ENCODE measurements around the gene NUDT14.

Gene NUDT14

GRCh38 chr14:105211758-105212089 is 30.6 kb upstream of the NUDT14 start:
- DNase-seq: no peak

DNA sequence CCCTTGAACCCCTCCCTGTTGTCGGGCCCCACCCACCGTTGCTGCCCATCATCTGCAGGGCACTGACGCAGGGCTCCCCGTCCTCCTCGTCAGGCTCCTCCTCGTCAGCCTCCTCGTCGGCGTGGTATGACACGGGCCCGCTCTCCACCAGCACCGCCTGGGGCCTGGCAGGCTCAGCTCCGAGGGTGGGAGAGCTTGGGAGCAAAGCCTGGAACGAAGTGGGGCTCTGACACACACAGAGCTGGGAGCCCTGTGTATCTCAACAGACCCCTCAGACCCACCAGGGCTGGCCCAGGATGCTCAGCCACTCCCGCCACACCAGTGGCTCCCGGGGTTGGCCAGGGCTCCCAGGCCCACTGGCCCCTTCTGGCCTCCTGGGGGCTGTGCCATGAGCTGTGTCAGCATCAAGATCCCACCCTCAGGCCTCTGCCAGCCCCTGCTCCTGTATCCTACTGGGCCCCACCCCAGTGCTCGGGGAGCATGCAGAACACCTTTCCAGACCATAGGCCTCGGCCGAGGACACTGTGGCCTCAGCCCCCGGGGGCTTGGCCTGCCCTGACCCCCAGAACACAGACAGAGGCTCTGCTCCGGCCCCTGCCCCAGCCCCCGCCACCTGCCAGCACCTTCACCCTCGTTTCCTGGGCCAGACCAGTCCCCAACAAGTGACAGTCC is 30.1 kb upstream of the NUDT14 start:
- no peak for DNase-seq

GRCh38 chr14:105210266-105211025 is 29.3 kb upstream of the NUDT14 start:
- DNase-seq: no peak

DNA sequence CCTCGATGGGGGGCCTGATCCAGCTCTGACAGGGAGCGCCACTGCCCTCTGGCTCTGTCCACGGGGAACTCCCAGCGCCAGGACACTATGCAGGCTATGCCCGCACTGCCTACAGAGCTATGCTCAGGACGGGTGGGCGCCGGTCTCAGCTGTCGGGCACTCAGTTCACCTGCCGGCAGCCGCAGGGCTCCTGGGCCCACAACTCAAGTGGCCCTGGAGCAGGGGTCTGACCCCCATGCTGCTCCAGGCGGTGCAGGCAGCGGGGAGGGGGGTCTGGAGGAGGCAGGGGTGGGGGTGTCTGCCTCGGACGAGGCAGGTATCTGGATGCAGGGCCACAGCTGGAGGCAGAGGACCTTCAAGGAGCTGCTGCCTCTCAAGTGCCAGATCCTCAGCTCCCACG is 28.5 kb upstream of the NUDT14 start:
- DNase-seq: no peak

DNA sequence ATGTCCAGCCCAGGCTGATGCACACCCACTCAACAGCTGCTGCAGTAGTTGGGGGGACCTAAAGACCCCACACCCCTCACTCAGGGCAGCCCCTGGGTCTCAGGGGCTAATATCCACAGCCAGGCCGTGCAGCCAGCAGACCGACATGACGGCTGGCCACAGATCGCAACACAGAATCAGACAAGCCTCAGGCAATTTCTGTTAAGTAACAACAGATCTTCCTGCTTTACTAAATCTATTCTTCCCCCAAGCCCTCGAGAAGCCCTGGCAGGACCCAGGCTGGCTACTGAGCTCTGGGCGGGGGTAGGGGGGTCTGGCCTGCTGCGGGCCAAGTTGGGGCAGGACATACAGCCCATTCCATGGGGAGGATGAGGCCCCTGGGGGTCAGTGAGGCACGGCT is 28.0 kb upstream of the NUDT14 start:
- no peak for DNase-seq

DNA sequence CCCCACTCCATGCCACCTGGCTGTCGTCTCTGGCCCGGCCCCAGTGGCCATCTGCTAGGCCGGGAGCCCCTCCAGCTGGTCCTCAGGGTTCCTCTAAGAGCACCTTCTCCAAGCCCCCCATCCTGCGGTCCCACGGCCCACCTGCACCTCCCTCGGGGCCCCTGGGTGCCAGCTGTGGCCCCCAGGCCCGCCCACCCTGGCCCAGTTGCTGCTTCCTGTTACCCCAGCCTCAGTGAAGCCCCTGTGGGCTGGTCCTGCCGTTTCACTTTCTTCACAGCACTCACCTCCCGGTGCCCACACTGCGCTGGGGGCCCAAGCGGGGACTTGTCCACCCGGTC is 27.6 kb upstream of the NUDT14 start:
- no peak for DNase-seq

GRCh38 chr14:105207996-105208737 is 27.1 kb upstream of the NUDT14 start:
- no peak for DNase-seq

DNA sequence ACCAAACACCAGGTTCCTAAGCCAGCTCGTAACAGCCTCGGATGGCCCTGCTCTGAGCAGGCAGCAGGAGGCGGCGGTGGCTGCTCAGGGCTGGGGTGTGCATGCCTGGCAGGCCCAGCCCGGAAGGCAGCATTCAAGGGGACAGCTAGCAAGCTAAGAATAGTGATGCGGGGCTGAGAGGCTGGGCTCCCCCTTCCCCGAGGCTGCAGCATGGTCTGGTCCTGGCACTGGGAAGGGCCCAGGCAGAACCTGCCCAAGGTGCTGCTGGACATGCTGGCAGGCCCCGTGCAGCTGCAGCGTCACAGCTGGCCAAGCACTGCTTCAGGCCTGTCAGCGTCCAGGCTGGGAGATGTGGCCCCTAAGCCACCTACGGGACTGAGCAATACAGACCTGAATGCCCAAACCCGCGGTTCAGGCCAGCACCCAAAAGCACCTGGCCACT is 26.4 kb upstream of the NUDT14 start:
- no peak for DNase-seq

GRCh38 chr14:105206873-105207272 is 25.8 kb upstream of the NUDT14 start:
- no peak for DNase-seq

DNA sequence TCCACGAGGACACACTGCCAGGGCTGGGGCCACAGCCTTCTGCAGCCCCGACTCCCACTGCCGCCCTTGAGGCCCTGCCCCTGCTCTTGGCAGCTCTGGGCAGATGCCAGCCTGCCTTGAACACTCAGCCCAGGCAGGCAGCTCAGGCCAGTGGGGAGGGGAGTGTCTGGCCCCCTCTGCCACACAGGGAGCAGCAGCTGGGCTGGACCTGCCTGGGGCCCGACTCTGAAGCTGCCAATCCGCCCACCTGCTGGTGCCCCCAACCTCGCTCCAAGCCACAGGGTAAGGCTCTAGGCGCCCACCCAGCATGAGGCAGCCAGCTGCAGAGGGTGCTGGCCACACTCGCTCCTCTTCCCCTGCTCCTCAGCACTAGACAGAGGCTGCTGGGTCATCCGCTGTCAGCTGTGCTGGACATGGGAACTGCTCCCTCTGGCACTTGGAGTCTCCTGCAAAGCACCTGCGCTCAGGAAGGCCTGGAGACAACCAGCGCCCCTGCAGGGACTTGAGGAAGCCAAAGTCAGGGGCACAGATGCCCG is 24.6 kb upstream of the NUDT14 start:
- no peak for DNase-seq

- no peak for DNase-seq
Observed at GRCh38 chr14:105204931-105205672, 24.0 kb upstream of the NUDT14 start.

DNA sequence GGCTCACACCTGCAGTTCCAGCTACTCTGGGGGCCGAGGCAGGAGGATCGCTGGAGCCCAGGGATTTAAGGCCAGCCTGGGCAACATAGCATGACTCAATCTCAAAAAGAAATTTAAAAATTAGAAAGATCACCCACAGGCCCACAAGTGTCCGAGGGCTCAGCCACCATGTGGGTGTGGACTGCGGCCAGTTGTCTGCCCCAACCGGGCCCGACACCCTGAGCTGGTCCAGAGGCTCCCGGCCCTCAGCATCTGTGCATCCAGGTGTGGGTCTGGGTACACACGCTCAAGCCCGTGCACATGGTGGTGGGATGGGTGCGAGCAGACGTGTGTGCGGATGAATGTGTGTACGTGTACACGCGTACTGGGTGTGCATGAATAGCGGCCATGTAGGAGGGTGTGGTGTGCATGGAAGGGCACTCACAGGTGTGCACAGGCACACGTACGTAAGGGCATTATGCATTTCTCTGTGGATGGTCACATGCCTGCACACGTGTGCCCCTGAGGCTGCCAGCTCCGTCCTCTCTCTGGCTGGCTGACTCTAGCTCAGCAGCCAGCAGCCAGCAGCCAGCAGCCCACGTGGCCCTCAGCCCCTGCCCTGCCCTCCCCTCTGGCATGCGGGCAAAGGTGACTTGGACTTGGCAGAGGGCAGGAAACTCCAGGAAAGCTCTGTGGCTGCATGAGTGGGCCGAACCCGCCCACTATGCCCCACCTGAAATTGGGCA is 23.3 kb upstream of the NUDT14 start:
- no peak for DNase-seq

DNA sequence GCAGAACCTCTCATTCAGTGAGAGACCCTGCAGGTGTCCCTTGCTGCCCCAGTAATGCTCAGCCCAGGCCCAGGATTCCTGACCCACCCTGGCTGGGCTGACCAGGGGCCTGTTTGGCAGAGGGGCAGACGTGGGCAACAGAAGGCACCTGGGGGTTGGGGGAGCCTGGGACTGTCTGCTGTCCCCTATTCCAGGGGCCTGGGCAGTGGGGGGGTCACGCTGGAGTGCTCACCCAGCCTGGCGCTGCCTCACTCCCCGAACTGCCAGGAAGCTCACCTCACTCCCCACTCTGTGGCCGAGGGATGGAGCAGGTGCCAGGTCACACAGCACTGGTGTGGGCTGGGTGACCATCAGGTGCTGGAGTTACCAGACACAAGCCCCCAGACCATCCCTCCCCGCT is 22.6 kb upstream of the NUDT14 start:
- DNase-seq: no peak

GRCh38 chr14:105203057-105203531 is 22.0 kb upstream of the NUDT14 start:
- DNase-seq: peak; percentile 35

DNA sequence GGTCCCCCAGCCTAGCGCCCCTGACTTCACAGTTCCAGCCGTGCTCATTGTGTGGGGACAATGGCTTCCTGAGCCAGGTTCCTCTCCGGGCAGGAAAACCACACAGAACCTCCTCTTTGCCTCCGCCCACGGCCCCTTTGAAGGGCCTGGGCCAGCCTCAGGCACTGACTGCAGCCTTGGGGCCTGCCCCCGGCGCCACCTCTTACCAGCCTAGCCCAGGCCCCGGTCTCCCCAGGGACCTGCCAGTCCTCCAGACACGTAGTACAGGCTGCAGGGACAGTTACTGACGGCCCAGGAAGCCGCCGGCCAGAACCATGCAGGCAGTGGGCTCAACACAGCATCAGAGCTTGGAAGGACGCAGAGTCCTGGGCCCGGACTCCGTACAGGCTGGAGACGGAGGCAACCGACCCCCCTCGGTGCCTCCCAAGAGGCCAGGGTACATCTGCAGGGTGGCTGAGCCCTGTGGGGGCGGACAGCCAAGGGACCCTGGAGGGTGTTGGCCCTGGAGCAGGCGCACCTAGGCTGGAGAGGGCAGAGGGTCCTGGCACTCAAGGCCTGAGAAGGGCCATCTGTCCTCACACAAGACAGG is 20.9 kb upstream of the NUDT14 start:
- DNase-seq: no peak

- DNase-seq: no peak
Observed at GRCh38 chr14:105201156-105201924, 20.2 kb upstream of the NUDT14 start.

DNA sequence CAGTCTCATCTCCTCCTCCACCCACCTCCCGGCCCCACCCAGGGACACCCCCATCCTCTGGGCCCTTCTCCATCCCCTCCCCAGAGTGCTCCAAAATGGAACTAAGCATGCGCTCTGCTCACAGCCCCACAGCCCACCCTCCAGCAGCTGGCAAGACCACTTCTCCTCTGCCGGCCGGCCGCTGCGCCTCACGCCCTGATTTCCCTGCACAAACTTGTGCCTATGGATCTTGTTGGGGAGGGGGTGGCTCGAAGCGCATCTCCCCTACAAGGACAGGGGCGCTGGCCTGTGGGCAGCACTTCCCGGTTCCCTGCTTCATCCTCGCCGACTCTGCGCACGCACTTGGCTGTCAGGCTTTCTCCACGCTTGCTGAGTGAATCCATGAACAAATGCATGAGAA is 19.5 kb upstream of the NUDT14 start:
- DNase-seq: no peak

DNA sequence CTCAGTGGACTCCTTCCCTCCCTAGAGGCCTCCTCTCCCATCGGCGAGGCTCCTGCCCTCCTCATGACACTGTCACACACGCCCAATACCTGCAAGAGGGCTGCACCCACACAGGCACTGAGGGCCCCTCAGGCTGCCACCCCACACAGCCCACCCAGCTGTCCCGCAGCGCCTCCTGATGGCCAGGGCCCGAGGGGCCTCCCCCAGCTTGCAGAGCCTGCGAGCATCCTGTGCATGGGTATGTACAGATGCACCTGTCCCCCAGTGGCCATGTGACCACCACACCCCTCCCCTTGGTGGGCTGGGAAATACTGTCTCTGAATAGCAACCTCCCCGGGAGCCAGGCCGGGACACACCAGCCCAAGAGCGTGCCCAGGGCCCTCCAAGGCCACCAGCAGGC is 19.0 kb upstream of the NUDT14 start:
- DNase-seq: no peak

- DNase-seq: no peak
Observed at GRCh38 chr14:105199093-105199492, 18.0 kb upstream of the NUDT14 start.

DNA sequence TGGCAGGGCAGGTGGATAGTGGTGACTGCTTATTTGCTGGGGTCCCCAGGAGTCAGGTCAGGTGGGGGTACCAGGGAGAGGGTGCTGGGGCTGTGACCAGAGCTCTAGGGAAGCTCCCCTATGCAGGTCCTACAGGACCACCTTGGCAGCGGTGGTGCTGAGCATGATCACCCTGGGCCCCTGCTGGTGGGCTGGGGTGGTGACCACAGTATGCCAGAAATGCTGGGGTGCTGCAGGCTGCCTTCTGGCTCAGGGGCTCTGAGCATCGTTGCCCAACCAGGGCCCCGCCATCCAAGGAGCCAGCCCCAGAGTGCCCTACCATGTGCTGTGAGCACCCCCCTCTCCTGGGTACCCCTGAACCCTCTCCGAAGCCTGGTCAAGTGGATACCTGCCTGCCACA is 17.5 kb upstream of the NUDT14 start:
- no peak for DNase-seq

- DNase-seq: no peak
Observed at GRCh38 chr14:105197211-105197641, 16.1 kb upstream of the NUDT14 start.
